Measurements from ENCODE around the gene XYLB. TPM values are rescaled to one million over a fixed set of nuclear protein-coding genes. Genes with fewer than 3 reads are reported as not detected.

Gene XYLB
- total and polyA plus RNA-seq, 9 donors: 1.4 to 7.0 (median 3.8) TPM

DNA sequence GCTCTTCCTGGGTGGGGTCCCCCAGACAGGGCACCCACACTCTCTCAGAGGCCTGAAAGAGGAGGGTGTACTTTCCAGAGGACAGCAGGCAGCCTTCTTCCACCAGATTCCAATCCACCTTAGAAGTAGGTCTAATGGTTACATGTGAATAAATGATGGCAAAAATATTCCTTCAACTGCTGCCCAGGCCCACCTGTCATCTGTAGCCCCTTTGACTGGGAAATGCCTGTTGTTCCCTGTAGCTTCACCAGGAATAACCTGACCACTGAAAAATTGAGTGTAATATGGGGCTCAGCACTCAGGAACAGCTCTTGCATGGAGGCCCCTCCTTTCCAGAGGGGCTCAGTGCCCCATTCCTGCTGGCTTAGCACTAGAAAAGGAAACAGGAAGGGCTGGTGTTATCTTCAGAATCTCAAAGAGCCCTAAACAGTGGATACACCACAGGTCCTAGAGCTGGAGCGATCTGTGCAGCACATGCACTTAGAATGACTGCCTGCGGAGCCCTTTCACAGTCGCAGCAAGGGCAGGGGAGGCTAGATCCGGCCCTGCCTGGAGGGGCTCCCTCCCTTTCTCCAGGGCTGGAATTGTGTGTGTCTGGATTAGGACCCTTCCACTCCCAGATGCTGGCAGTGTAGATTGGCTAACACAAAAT is 32.3 kb upstream of the XYLB start:
- Histone ChIP-seq H3K9me3 (no peaks in the 10 kb centered on the region), H3K4me1 (ENCODE audit: insufficient read depth) (no peaks in the 10 kb centered on the region), H3K27ac (no peak overlapping the region), H3K4me3 (no peak overlapping the region), H3K36me3 (no peaks in the 10 kb centered on the region), H3K27me3 (no peaks in the 10 kb centered on the region)
- no peak for DNase-seq
- intact Hi-C loops (cut with DNase I): no loop called here
- WGBS, 3 donors: 36 to 39% (median 36%) methylated on average over 4 of the region's 4 CpGs
- TF ChIP-seq POLR2A (IDR thresholded peaks at IDR 0.05): no peak
- TF ChIP-seq, protein P1, sequence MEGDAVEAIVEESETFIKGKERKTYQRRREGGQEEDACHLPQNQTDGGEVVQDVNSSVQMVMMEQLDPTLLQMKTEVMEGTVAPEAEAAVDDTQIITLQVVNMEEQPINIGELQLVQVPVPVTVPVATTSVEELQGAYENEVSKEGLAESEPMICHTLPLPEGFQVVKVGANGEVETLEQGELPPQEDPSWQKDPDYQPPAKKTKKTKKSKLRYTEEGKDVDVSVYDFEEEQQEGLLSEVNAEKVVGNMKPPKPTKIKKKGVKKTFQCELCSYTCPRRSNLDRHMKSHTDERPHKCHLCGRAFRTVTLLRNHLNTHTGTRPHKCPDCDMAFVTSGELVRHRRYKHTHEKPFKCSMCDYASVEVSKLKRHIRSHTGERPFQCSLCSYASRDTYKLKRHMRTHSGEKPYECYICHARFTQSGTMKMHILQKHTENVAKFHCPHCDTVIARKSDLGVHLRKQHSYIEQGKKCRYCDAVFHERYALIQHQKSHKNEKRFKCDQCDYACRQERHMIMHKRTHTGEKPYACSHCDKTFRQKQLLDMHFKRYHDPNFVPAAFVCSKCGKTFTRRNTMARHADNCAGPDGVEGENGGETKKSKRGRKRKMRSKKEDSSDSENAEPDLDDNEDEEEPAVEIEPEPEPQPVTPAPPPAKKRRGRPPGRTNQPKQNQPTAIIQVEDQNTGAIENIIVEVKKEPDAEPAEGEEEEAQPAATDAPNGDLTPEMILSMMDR (IDR thresholded peaks at IDR 0.05): no peak
- TF ChIP-seq EP300 (IDR thresholded peaks at IDR 0.05): no peak

DNA sequence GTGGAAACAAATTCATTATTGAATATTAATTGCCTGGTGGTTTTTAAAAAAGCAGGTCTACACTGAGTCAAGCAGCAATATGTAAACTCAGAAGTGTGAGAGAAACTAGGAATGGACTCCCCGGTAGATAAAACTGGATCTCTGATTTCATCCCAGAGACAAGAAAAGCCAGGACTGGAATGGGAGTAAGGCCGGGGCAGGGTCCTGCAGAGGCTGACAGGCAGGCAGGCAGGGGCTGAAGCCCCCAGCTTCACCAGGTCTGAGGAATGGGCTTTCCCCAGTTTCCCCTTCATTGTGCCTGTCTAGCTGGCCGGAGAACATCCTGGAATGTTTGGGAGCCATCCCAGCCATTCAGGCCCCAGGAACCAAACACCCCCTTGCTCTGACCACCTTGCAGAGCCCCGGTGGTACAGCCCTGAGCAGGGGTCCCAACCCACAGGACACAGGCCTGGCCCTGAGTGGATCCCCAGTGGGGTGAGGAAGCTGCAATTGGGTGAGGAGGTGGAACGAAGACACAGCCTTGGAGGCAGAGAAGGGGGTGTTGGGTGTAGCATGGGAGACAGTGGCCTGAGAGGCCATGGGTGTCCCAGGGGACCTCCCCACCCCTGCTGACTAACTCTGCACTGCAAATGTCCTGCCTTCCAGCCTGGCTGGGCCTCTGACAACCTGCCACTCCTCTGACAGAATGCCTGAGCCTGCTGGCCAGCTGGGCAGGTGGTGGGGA is 31.7 kb upstream of the XYLB start:
- 64 to 73% (median 66%) methylated on average over 5 of the region's 5 CpGs for WGBS, 3 donors
- intact Hi-C loops (cut with DNase I): no loop called here

GRCh38 chr3:38315488-38316230 is 30.9 kb upstream of the XYLB start:
- TF ChIP-seq, protein P1 (IDR thresholded peaks at IDR 0.05): no peak
- TF ChIP-seq EP300 (IDR thresholded peaks at IDR 0.05) (no peak), POLR2A (IDR thresholded peaks at IDR 0.05) (no peak)
- 82 to 87% (median 83%) methylated on average over 10 of the region's 10 CpGs for WGBS, 3 donors
- no peak overlapping the region for H3K4me3 ChIP-seq
- H3K27me3 ChIP-seq: no peaks in the 10 kb centered on the region
- DNase-seq: no peak
- no peak overlapping the region for H3K27ac ChIP-seq
- no peaks in the 10 kb centered on the region for H3K36me3 ChIP-seq
- no peaks in the 10 kb centered on the region for H3K9me3 ChIP-seq
- no peaks in the 10 kb centered on the region for H3K4me1 ChIP-seq (ENCODE audit: insufficient read depth)
- intact Hi-C loops (cut with DNase I): no loop called here

More for the DNA sequence above, 31.7 kb upstream of the XYLB start:
- Histone ChIP-seq H3K9me3 (no peaks in the 10 kb centered on the region), H3K4me3 (no peak overlapping the region), H3K27ac (no peak overlapping the region), H3K27me3 (no peaks in the 10 kb centered on the region), H3K4me1 (ENCODE audit: insufficient read depth) (no peaks in the 10 kb centered on the region), H3K36me3 (no peaks in the 10 kb centered on the region)
- DNase-seq: no peak
- TF ChIP-seq POLR2A (IDR thresholded peaks at IDR 0.05) (no peak), EP300 (IDR thresholded peaks at IDR 0.05) (no peak)
- TF ChIP-seq, protein P1 (IDR thresholded peaks at IDR 0.05): no peak

GRCh38 chr3:38316356-38317191 is 30.0 kb upstream of the XYLB start:
- TF ChIP-seq POLR2A (IDR thresholded peaks at IDR 0.05): no peak
- TF ChIP-seq EP300 (IDR thresholded peaks at IDR 0.05): no peak
- TF ChIP-seq, protein P1 (IDR thresholded peaks at IDR 0.05): no peak
- H3K27me3 ChIP-seq: no peaks in the 10 kb centered on the region
- no peaks in the 10 kb centered on the region for H3K4me1 ChIP-seq (ENCODE audit: insufficient read depth)
- H3K4me3 ChIP-seq: no peak overlapping the region
- WGBS, 3 donors: 64 to 77% (median 65%) methylated on average over 21 to 22 of the region's 22 CpGs
- DNase-seq: no peak
- H3K9me3 ChIP-seq: no peaks in the 10 kb centered on the region
- no peak overlapping the region for H3K27ac ChIP-seq
- intact Hi-C loops (cut with DNase I): no loop called here
- no peaks in the 10 kb centered on the region for H3K36me3 ChIP-seq

Data from ovary (tissue), 9 donors.